Jurkat, Clone E6-1 (cell line): ENCODE results near the gene DEPDC5.
"Not testable (repeated sequence)": the region's sequence is repeated elsewhere in the genome, so short reads cannot be mapped to it uniquely, and the experiment has no call there.

Source experiments
- DNase-seq: peaks from one replicate; pipeline ENCODE4 v3.0.0-alpha.2; 2011; ENCODE audit warnings: low read depth, low spot score
- H3K4me3 ChIP-seq: 2 replicates; pipeline ENCODE4 v1.5.1; 2011; ENCODE audit warnings: mild to moderate bottlenecking, low read length, control low read depth, moderate library complexity

DEPDC5 gene

DNA sequence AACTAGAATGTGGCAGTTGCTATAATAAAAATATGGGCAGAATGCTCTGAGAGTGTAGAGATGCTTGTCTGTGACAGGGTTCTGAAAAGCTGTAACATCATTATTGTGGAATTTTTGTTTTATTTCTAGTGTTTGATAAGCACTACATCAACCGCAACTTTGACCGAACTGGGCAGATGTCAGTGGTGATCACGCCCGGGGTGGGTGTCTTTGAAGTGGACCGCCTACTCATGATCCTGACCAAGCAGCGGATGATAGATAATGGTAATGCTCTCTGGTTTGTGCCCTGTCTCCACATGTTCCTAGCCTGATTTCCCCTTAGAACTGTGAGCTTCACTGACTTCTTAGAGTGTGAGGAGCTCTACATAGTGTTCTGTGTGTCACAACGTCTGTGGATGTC lies 48.8 kb downstream of the DEPDC5 start:
- no peak overlapping the region for H3K4me3 ChIP-seq
- no peak for DNase-seq

DNA sequence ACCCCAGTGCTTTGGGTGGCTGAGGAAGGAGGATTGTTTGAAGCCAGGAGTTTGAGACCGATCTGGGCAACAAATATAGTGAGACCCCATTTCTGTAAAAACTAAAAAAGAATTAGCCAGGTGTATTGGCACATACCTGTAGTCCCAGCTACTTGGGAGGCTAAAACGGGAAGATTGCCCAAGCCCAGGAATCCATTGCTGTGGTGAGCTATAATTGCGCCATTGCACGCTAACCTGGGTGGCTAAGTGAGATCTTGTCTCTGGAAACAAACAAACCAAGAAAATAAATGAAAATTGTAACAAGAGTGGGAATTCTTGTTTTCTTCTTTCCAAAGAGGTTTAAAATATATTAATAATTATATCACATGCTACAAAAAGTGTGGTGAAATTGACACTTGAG lies 52.9 kb downstream of the DEPDC5 start:
- DNase-seq: no peak
- H3K4me3 ChIP-seq: no peak overlapping the region

DNA sequence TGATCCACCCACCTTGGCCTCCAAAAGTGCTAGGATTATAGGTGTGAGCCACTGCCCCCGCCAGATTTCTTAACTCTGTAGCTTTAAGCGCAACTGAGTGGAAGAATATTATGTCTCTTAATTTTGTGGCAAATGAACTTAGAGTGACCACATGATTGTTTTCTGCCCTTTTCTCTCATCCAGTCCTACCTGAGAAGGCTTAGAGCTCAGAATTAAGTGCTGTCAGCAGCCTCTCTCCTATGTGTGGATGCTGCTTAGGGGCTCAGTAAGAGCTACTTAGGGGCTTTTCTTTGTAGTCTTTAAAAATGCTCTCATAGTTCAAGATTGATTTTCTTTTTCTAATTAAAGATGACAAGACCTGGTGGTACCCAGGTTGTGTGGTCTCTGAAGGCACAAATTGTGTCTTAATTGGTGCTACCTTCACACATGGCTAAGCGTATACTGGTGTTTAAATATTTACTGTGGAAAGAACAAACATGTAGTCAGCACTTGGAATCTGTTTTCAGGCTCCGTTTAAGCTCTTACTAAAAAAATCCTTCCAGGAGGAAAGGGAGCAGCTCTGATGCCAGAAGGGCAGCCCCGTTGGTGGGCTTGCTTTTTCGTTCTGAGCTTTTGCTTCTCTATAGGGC lies 59.3 kb downstream of the DEPDC5 start:
- no peak overlapping the region for H3K4me3 ChIP-seq
- no peak for DNase-seq

DNA sequence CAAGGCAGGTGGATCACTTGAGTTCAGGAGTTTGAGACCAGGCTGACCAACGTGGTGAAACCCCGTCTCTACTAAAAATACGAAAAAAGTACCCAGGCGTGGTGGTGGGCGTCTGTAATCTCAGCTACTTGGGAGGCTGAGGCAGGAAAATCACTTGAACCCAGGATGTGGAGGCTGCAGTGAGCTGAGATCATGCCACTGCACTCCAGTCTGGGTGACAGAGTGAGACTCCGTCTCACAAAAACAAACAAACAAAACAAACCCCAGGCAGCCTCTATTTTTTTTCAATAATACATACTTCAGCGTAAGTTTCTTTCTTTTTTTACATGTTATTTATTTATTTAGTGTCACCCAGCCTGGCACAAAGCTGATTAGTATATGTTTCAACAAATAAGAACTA lies 60.1 kb downstream of the DEPDC5 start:
- H3K4me3 ChIP-seq, DNase-seq: not testable (repeated sequence)

DNA sequence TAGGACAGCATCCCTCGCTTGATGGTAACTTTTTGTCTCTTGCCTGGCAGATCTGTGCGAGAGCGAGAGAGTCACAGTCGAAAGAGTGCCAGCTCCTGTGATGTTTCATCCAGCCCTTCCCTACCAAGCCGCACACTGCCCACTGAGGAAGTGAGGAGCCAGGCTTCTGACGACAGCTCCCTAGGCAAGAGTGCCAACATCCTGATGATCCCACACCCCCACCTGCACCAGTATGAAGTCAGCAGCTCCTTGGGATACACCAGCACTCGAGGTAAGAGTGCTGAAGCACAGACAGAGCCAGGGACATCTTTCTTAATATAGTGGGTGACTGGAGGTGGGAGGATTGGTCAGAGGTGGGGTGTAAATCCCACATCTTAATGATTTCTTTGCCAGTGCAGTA lies 61.1 kb downstream of the DEPDC5 start:
- no peak overlapping the region for H3K4me3 ChIP-seq
- DNase-seq: no peak

DNA sequence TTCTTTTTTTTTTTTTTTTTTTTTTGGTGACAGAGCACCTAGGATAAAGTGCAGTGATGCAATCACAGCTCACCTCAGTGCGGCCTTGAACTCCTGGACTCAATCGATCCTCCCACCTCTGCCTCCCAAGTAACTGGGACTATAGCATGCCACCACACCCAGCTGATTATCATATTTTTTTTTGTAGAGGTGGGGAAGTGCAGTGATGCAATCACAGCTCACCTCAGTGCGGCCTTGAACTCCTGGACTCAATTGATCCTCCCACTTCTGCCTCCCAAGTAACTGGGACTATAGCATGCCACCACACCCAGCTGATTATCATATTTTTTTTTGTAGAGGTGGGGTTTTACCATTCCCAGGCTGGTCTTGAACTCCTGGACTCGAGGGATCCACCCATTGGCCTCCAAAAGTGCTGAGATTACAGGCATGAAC lies 61.6 kb downstream of the DEPDC5 start:
- H3K4me3 ChIP-seq: not testable (repeated sequence)

DNA sequence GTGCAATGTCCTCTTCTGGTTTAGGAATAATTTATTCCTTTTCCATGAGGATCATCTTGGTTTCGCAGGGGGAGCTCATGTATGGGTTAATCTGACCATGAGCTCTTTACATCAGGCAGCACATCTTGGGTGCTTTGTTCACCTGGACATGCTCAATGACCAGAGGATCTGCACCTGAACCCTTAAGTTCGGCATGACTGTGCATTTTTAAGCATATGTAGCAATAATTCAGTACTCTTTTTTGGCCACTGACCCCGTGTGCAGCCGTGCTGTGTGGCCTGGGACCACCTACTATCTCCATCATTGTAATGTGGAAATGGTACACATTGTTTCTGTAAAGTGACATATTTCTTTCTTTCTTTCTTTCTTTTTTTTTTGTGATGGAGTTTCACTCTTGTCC lies 62.9 kb downstream of the DEPDC5 start:
- no peak overlapping the region for H3K4me3 ChIP-seq
- no peak for DNase-seq

More for the DNA sequence above, 61.6 kb downstream of the DEPDC5 start:
- DNase-seq: not testable (repeated sequence)

DNA sequence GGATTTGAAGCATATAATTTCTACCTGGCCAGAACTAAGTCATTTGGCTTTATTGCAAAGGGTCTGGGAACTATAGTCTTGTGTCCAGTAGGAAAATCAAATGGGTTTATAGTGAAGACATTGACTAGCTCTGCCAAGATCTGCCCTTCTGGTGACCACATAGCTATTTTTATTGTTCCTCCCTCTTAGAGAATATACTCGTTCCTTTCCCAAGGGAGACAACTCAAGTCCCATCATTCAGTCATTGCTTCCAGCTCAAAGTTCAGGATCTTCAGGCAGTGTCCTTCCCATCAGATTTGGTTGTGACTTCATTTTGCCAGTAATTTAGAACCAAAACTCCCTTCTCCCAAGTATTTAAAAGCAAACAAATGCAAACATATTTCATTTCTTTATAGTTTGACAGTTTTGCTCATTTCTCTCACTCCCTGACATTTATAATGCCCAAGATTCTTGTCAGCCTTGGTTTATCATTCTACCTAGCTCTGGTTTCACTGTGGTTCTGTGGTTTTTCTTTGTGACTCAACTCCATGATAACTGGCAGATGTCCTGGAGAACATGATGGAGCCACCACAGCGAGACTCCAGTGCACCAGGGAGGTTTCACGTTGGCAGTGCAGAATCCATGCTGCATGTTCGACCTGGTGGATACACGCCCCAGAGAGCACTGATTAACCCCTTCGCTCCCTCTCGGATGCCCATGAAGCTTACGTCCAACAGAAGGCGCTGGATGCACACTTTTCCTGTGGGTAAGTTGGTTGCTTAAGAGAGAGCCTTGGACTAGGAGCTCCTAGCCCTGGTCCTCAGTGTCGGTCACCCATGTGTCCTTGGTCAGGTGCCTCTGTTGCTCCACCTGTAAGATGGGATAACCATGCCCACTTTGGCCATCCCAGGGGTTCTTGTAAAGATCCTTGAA lies 64.9 kb downstream of the DEPDC5 start:
- peak; percentile 5 for DNase-seq
- H3K4me3 ChIP-seq: no peak overlapping the region

DNA sequence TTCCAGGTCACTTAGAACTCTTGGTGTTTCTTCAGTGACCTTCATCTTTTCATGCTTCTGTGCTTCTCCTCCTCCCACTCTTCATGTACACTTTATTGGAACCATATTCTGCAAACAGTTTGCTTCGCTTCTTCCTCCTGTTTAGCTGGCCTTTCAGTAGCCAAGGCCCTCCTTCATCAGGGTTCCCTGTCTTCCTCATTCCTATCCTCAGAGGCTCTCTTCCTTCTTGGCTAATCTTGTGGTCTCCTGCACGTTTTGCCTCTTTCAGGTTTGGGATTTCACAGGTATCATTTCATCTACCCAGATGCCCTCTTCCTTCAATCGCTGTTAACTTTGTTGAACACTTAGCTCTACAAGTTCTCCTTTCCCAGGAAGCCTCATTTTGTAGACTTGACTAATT lies 66.8 kb downstream of the DEPDC5 start:
- H3K4me3 ChIP-seq: no peak overlapping the region
- no peak for DNase-seq

DNA sequence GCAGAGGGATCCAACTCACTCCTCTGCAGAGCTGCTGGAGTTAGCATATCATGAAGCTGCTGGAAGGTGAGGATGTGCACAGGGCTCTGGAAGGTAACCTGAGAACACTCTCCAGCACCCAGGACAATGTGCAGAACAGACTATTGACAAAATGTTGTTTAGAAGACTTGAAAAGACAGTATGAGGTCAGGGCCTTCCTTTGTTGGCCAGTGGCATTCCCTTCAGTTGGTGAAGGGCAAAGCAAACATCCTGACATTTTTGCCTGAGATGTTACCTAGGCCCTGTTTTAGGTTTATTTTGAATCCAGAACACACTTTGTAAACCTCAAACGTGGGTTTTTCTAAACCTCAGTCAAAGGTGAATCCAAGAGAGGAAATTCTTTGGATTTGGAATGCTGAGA lies 67.8 kb downstream of the DEPDC5 start:
- no peak overlapping the region for H3K4me3 ChIP-seq
- DNase-seq: no peak

DNA sequence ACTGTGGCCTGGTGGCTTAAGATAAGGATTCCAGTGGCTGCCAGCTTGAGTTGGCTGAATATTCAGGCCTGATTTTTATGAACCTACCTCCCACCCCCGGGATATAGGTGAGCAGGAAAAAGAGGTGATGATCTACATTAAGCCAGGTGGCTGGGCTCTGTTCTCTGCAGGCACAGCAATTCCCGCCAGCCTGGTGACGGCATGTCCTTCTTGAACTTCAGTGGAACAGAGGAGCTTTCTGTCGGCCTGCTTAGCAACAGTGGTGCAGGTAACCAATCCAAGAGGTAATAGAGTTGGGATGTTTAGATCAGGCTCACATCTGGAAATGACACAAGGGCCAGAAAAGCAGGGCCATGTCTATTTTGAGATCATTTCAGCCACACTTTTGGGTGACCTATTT lies 68.7 kb downstream of the DEPDC5 start:
- no peak overlapping the region for H3K4me3 ChIP-seq
- DNase-seq: no peak

DNA sequence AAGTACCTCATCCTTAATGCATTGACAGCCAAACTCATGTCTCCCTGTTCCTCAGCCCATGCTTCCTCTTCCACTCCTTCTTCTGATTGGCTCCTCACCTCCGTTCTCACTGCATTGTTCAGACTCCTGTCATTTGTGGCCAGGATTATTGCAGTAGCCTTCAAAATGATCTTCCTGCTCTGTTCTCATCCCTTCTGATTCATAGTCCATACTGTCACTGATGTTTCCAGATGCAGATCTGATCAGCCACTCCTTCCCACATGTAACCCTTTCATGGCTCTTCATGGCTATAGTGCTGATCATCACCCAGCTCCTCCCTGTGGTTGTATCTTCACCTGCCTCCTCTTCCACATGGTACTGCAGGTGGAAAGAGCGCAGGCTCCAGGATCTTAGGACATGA lies 71.7 kb downstream of the DEPDC5 start:
- DNase-seq: no peak
- H3K4me3 ChIP-seq: no peak overlapping the region

DNA sequence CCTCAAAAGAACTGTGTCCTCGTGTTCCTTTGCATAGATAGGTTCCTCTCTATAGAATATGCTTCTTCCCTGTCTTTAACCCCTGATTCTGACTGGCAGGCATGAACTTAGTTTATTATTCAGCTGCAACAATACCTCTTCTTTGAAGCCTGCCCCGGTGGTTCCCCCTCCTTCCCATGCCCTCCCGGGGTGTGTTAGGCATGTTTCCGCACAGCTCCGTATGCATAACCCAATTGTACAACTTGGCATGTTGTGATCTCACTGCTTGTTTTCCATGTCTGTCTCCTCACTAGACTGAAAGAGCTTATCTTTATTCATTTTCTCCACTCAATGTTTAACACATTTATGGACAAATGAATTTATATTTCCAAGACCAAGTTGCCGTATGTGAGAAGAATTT lies 72.6 kb downstream of the DEPDC5 start:
- H3K4me3 ChIP-seq: no peak overlapping the region
- DNase-seq: no peak

DNA sequence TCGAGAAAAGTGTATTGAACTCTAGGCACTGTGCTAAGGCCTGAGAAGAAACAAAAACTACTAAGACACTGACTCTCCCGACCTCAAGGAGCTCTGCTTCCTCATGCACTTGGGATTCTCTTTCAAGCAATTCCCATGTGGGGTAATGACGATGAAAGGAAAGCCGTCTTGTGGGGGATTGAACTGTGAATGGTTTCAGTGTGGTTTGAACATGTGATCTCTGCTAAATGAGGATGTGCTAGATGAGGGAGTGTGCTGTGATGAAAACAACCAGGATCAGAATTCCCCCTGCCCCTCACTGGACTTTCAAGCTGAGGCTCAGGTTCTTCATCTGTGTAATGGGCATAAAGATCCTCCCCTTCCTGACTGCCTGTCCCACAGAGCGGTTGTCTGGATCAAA lies 74.9 kb downstream of the DEPDC5 start:
- H3K4me3 ChIP-seq: no peak overlapping the region
- no peak for DNase-seq

DNA sequence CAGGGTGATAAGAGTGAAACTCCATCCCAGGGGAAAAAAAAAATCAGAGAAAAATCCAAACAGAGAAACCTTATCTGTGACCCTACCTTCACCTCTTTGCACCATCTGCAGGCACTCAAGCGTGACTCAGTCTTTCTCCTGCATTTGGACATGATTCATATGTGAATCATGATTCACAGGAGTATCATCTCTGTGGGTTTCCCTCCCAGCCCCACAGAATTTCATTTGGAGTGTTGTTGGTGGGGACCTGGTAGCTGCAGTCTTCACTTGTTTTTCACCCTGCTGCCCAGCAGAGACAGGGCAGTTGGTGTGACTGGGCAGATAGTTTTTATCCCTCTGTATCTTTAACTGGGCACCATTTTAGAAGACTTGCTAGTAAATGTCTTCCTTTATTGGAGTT lies 75.7 kb downstream of the DEPDC5 start:
- H3K4me3 ChIP-seq: no peak overlapping the region
- DNase-seq: no peak

DNA sequence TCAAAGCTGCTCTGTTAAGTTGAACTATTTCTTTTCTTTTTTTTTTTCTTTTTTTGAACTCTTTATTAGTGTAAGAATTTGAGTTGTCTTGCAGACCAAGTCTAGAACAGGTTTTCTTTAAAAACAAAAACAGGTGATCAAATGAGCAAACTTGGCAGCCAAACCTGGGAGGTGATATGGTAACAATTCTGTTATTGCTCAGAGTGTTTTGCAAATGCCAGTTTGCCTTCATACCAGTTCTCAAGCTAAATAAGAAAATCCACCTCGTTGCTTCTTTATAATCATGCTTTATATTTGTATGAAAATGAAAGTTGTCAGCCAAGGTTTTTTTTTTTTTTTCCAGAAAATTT lies 76.9 kb downstream of the DEPDC5 start:
- DNase-seq: no peak
- no peak overlapping the region for H3K4me3 ChIP-seq

DNA sequence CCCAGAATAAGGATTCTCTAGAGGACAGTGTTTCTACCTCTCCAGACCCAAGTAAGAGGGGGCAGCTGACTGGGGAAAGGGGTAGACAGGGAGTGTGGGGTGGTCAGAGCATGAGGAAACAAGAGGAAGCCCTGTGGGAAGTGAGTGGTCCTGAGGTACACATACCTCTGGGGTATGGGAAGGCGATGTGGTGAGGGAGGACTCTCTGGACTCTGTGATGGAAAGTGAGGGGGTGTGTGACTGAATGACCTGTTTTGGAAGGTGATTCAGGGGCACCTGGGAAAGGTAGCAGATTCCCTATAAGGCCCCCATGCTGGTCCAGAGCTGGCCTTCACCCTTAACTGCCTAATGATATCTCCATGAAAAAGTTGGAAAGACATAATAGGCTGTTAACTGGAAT lies 80.1 kb downstream of the DEPDC5 start:
- H3K4me3 ChIP-seq: no peak overlapping the region
- DNase-seq: no peak

DNA sequence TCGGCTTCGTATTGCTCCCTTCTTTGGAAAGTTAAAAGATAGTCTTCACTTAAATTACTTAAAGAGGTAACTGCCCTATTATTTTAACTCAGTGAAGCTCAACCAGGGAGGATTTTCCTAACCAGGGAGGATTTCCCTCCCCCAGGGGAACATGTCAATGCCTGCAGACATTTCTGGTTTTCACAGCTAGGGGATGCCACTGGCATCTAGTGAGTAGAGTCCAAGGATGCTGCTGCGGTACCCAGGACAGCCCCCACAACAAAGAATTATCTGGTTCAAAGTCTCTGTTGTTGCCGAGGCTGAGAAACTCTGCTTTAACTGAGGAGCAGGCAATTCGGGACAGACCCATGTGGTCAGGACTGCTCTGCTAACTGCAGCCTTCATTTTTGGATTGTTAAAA lies 82.2 kb downstream of the DEPDC5 start:
- DNase-seq: no peak
- H3K4me3 ChIP-seq: no peak overlapping the region

DNA sequence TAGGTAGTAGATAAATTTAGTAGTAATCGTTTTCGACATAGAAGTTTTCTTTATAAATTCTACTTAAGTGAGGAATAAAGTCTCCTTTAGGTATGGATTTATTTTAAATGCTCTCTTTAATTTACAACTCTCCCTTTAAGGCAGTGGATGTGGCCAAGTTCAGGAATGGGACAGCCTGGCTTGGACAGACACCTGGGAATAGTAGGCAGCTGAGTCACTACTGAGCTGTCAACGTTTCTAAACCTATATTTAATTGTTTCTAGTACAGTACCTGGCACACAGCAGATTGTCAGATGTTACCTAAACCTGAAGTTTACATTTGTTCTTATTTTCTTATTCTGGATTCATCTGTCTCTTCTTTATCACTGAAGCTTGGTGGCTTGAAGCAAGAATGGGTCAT lies 85.1 kb downstream of the DEPDC5 start:
- no peak for DNase-seq
- no peak overlapping the region for H3K4me3 ChIP-seq

DNA sequence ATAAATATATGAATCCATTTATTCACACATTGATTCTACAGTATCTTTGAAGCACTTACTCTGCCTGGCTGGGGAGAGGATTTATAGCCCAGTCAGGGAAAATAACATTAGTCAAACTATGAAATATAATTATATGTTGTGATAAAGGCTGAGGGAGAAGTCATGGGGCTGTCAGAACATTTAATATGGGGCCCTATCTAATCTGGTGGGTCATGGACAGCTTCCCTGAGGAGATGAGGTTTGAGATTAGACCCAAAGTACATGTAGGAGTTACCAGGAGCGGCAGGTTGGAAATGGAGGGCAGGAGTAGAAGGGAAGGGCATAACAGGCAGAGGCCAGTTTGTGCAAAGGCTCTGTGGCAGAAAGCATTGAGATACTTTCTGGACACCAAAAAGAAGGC lies 86.2 kb downstream of the DEPDC5 start:
- DNase-seq: no peak
- H3K4me3 ChIP-seq: no peak overlapping the region

DNA sequence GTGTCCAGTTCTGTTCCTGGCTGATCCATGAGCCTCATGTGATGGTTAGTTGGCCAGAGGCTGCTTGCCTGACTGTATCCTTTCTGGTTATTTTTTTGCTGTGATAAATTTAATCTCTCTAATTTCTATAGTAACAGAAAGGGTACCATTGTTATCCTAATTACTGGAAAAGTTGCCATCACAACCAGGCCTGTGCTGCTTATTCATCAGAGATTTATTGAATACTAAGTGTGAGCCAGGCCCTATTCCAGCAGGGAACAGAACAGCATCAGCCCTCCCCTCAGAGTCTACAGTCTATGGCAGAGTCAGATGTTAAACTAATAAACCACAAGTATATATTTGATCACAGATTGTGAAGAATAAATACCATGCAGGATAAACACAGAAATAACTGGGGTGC lies 86.8 kb downstream of the DEPDC5 start:
- no peak for DNase-seq
- no peak overlapping the region for H3K4me3 ChIP-seq
